Common myeloid progenitor, CD34-positive (primary cell): ENCODE data around the gene TRIM63.

ENCODE experiments used
- CTCF ChIA-PET: fragments of 350-600 bp; sonication (Branson Sonifier 250); formaldehyde crosslinking; loops from one replicate; lab custom pipeline; 2021; ENCODE audit warnings: antibody characterized with exemption; lab: Charles Lee
- POLR2A ChIA-PET: fragments of 350-600 bp; sonication (Branson Sonifier 250); formaldehyde crosslinking; loops from one replicate; lab custom pipeline; 2021; ENCODE audit warnings: antibody characterized with exemption; lab: Charles Lee
- DNase-seq, 3 donors: peaks; one replicate each; pipeline versions ENCODE4 v3.0.0 to v3.0.0-alpha.2; 2013
- H3K27ac ChIP-seq, 2 experiments: 1 replicate in 1 of 2; 2 replicates in 1 of 2; pipeline ENCODE4 v1.7.0; 2013; ENCODE audit warnings: inconsistent platforms in 2 of 2, low read length in 2 of 2, mild to moderate bottlenecking in 2 of 2, low read depth in 1 of 2, moderate library complexity in 1 of 2; ENCODE audit not compliant: severe bottlenecking in 2 of 2, insufficient read depth in 1 of 2, poor library complexity in 1 of 2
- H3K27me3 ChIP-seq, 5 experiments: replicated peaks in 2 of 5; 1 replicate in 3 of 5; 2 replicates in 2 of 5; pipeline versions ENCODE4 v1.6.1 to v1.7.0; 2013; ENCODE audit warnings: low read length in 4 of 5, mild to moderate bottlenecking in 2 of 5, moderate library complexity in 2 of 5, inconsistent platforms in 1 of 5; ENCODE audit not compliant: insufficient read depth in 5 of 5, control insufficient read depth in 4 of 5
- H3K36me3 ChIP-seq, 4 experiments: 1 replicate in 2 of 4; 2 replicates in 2 of 4; pipeline versions ENCODE4 v1.6.1 to v1.7.0; 2013; ENCODE audit warnings: low read length in 3 of 4, control low read depth in 1 of 4, mild to moderate bottlenecking in 1 of 4; ENCODE audit not compliant: control insufficient read depth in 4 of 4, insufficient read depth in 4 of 4
- H3K4me1 ChIP-seq, 4 experiments: 1 replicate in 3 of 4; 2 replicates in 1 of 4; pipeline versions ENCODE4 v1.6.1 to v1.7.1; 2013; ENCODE audit warnings: low read length in 3 of 4, mild to moderate bottlenecking in 3 of 4, control low read depth in 1 of 4, inconsistent platforms in 1 of 4, moderate library complexity in 1 of 4; ENCODE audit not compliant: control insufficient read depth in 4 of 4, insufficient read depth in 4 of 4; ENCODE audit errors: control extremely low read depth in 1 of 4
- H3K4me3 ChIP-seq, 7 experiments: 1 replicate in 4 of 7; 2 replicates in 3 of 7; pipeline versions ENCODE4 v1.5.1 to v1.7.0; 2013; ENCODE audit warnings: mild to moderate bottlenecking in 7 of 7, low read length in 6 of 7, moderate library complexity in 6 of 7, inconsistent platforms in 2 of 7, low read depth in 2 of 7, control low read depth in 1 of 7; ENCODE audit not compliant: insufficient read depth in 4 of 7, control insufficient read depth in 1 of 7; ENCODE audit errors: extremely low read depth in 1 of 7
- H3K9me3 ChIP-seq, 5 experiments: 1 replicate in 4 of 5; 2 replicates in 1 of 5; pipeline versions ENCODE4 v1.6.1 to v1.7.1; 2013; ENCODE audit warnings: low read length in 4 of 5, mild to moderate bottlenecking in 2 of 5, inconsistent platforms in 1 of 5, low read depth in 1 of 5, moderate library complexity in 1 of 5; ENCODE audit not compliant: control insufficient read depth in 4 of 5, insufficient read depth in 2 of 5; ENCODE audit errors: control extremely low read depth in 1 of 5
- WGBS: methylation state at CpG from one replicate; pipeline ENCODE4 v1.1.5; 2013; ENCODE audit not compliant: insufficient coverage; 5-methylcytosine and 5-hydroxymethylcytosine counted together

Gene TRIM63

GRCh38 chr1:26090893-26091292 lies 23.5 kb upstream of the TRIM63 start:
- Histone ChIP-seq H3K27ac (no peak overlapping the region), H3K4me3 (no peak overlapping the region), H3K27me3 (peaks cover 0 to 25% (median 11%) of the 10 kb centered on the region in 5 experiments), H3K36me3 (no peaks in the 10 kb centered on the region), H3K9me3 (peaks cover 0 to 2% (median 0%) of the 10 kb centered on the region in 5 experiments), H3K4me1 (no peaks in the 10 kb centered on the region)
- no peak for DNase-seq
- CTCF ChIA-PET = interaction anchor here (0.6 to 0.9 kb wide), 3 partner anchors 11 to 361 kb away, joined by 3 to 4 read pairs (median 3); no protein-coding TSS in a partner anchor
- 100% methylated on average over 2 of the region's 3 CpGs for WGBS
- POLR2A ChIA-PET = no interaction called here

- Histone ChIP-seq H3K9me3 (peaks cover 0 to 2% (median 0%) of the 10 kb centered on the region in 5 experiments), H3K4me3 (no peak overlapping the region), H3K27me3 (peaks cover 0 to 30% (median 8%) of the 10 kb centered on the region in 5 experiments), H3K36me3 (no peaks in the 10 kb centered on the region), H3K4me1 (no peaks in the 10 kb centered on the region), H3K27ac (no peak overlapping the region)
- no peak for DNase-seq
- CTCF ChIA-PET = no interaction called here
- WGBS = no CpG with 5 or more reads among the region's 3 CpGs
- POLR2A ChIA-PET = no interaction called here
Observed at GRCh38 chr1:26089125-26089524, 21.7 kb upstream of the TRIM63 start.

- Histone ChIP-seq H3K27ac (no peak overlapping the region), H3K9me3 (no peaks in the 10 kb centered on the region), H3K27me3 (peaks cover 0 to 20% (median 3%) of the 10 kb centered on the region in 5 experiments), H3K4me3 (no peak overlapping the region), H3K4me1 (no peaks in the 10 kb centered on the region), H3K36me3 (no peaks in the 10 kb centered on the region)
- WGBS = 90% methylated on average over 2 of the region's 2 CpGs
- no peak for DNase-seq
- CTCF ChIA-PET = interaction anchor here (0.8 to 2.0 kb wide), 6 partner anchors 10 to 331 kb away, joined by 3 to 4 read pairs (median 4); no protein-coding TSS in a partner anchor
- POLR2A ChIA-PET = no interaction called here
Observed at GRCh38 chr1:26084844-26085243, 17.4 kb upstream of the TRIM63 start.

- Histone ChIP-seq H3K27me3 (peaks cover 0 to 20% (median 3%) of the 10 kb centered on the region in 5 experiments), H3K27ac (no peak overlapping the region), H3K9me3 (no peaks in the 10 kb centered on the region), H3K4me3 (no peak overlapping the region), H3K36me3 (no peaks in the 10 kb centered on the region), H3K4me1 (no peaks in the 10 kb centered on the region)
- CTCF ChIA-PET = interaction anchor here (1.1 to 2.0 kb wide), 5 partner anchors 11 to 332 kb away, joined by 3 to 4 read pairs (median 3); no protein-coding TSS in a partner anchor
- 100% methylated on average over 1 of the region's 2 CpGs for WGBS
- POLR2A ChIA-PET = no interaction called here
- DNase-seq = no peak
Observed at GRCh38 chr1:26084091-26084561, 16.7 kb upstream of the TRIM63 start.

- POLR2A ChIA-PET = no interaction called here
- Histone ChIP-seq H3K9me3 (no peaks in the 10 kb centered on the region), H3K4me1 (no peaks in the 10 kb centered on the region), H3K4me3 (no peak overlapping the region), H3K27me3 (peaks cover 0 to 20% (median 3%) of the 10 kb centered on the region in 5 experiments), H3K36me3 (no peaks in the 10 kb centered on the region), H3K27ac (no peak overlapping the region)
- CTCF ChIA-PET = interaction anchor here (1.2 to 1.6 kb wide), 2 partner anchors 62 to 190 kb away, joined by 3 to 4 read pairs; no protein-coding TSS in a partner anchor
- DNase-seq = no peak
- 84% methylated on average over 5 of the region's 5 CpGs for WGBS
Observed at GRCh38 chr1:26083208-26083607, 15.8 kb upstream of the TRIM63 start.

GRCh38 chr1:26082020-26082350 lies 14.6 kb upstream of the TRIM63 start:
- Histone ChIP-seq H3K36me3 (no peaks in the 10 kb centered on the region), H3K4me3 (no peak overlapping the region), H3K27ac (no peak overlapping the region), H3K9me3 (no peaks in the 10 kb centered on the region), H3K27me3 (peaks cover 0 to 20% (median 3%) of the 10 kb centered on the region in 5 experiments), H3K4me1 (no peaks in the 10 kb centered on the region)
- ChIA-PET CTCF (no interaction called here), POLR2A (no interaction called here)
- DNase-seq = no peak
- 67% methylated on average over 1 of the region's 3 CpGs for WGBS

GRCh38 chr1:26081267-26082019 lies 14.0 kb upstream of the TRIM63 start:
- Histone ChIP-seq H3K27me3 (peaks cover 0 to 20% (median 3%) of the 10 kb centered on the region in 5 experiments), H3K9me3 (no peaks in the 10 kb centered on the region), H3K27ac (no peak overlapping the region), H3K36me3 (no peaks in the 10 kb centered on the region), H3K4me1 (no peaks in the 10 kb centered on the region), H3K4me3 (no peak overlapping the region)
- peak in 2 of 3 donors; percentile 31 to 36 for DNase-seq
- ChIA-PET POLR2A (no interaction called here), CTCF (interaction anchor here (0.8 kb wide), 1 partner anchor 45 kb away, joined by 4 read pairs; no protein-coding TSS in a partner anchor)
- WGBS = 36% methylated on average over 4 of the region's 8 CpGs
